ENCODE results near the gene TMEM258.

DNA sequence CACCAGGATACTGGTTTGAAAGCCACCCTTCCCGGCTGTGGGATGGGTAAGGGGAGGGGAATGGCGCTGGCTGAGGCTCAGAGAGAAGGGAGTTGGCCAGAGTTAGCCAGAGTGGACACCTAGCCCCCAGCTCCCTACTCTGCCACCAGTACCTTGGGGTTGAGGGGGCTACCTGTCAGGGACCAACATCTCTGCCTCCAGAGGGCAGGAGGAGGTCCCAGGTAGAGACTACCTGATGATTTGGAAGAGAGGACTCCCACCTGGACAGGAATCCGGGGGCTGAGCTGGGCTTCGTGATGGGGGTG lies 36.3 kb downstream of the TMEM258 start:
- TF ChIP-seq NRF1 (conservative IDR thresholded peaks at IDR 0.05; ENCODE audit: low read depth, low read length) (no peak), ELK1 (IDR thresholded peaks at IDR 0.05; ENCODE audit: low read depth, low read length) (no peak), RAD21 (IDR thresholded peaks at IDR 0.05; ENCODE audit: insufficient read depth, low read depth, low read length) (no peak), E4F1 (IDR thresholded peaks at IDR 0.05; ENCODE audit: borderline replicate concordance, partially characterized antibody) (no peak), ATF3 (IDR thresholded peaks at IDR 0.05; ENCODE audit: borderline replicate concordance, extremely low read depth, low read depth, low read length) (no peak), NR2C2 (IDR thresholded peaks at IDR 0.05; ENCODE audit: borderline replicate concordance, control insufficient read depth, insufficient read length, low read depth) (no peak), MAX (IDR thresholded peaks at IDR 0.05; ENCODE audit: low read depth, low read length) (no peak)
- TF ChIP-seq, protein P1, sequence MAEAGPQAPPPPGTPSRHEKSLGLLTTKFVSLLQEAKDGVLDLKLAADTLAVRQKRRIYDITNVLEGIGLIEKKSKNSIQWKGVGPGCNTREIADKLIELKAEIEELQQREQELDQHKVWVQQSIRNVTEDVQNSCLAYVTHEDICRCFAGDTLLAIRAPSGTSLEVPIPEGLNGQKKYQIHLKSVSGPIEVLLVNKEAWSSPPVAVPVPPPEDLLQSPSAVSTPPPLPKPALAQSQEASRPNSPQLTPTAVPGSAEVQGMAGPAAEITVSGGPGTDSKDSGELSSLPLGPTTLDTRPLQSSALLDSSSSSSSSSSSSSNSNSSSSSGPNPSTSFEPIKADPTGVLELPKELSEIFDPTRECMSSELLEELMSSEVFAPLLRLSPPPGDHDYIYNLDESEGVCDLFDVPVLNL (IDR thresholded peaks at IDR 0.05; ENCODE audit: low read depth, low read length) = no peak
- TF ChIP-seq, protein P2, sequence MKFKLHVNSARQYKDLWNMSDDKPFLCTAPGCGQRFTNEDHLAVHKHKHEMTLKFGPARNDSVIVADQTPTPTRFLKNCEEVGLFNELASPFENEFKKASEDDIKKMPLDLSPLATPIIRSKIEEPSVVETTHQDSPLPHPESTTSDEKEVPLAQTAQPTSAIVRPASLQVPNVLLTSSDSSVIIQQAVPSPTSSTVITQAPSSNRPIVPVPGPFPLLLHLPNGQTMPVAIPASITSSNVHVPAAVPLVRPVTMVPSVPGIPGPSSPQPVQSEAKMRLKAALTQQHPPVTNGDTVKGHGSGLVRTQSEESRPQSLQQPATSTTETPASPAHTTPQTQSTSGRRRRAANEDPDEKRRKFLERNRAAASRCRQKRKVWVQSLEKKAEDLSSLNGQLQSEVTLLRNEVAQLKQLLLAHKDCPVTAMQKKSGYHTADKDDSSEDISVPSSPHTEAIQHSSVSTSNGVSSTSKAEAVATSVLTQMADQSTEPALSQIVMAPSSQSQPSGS (IDR thresholded peaks at IDR 0.05; ENCODE audit: low read length) = no peak

Measured in GM12878 (cell line).